HG03575 (cell line): ENCODE measurements around the gene ARMH2.
"Not testable (repeated sequence)": the region's sequence is repeated elsewhere in the genome, so short reads cannot be mapped to it uniquely, and the experiment has no call there.

ENCODE experiments used
- ATAC-seq: cut with Tn5 transposase; IDR thresholded peaks from one replicate; pipeline ENCODE4 v1.9.1; 2021; ENCODE audit not compliant: unreplicated experiment, insufficient number of reproducible peaks, low FRiP score; ENCODE audit errors: extremely low read depth

ARMH2 gene

GRCh38 chr6:24768361-24768760 is 30.4 kb downstream of the ARMH2 start:
- no peak for ATAC-seq

- no peak for ATAC-seq
Measured at GRCh38 chr6:24766680-24767462, 31.8 kb downstream of the ARMH2 start.

DNA sequence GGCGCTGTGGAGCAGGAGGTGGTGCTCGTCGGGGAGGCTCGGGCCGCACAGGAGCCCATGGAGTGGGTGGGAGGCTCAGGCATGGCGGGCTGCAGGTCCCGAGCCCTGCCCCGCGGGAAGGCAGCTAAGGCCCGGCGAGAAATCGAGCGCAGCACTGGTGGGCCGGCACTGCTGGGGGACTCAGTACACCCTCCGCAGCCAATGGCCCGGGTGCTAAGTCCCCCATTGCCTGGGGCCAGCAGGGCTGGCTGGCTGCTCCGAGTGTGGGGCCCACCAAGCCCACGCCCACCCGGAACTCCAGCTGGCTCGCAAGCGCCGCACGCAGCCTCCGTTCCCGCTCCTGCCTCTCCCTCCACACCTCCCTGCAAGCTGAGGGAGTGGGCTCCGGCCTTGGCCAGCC is 32.7 kb downstream of the ARMH2 start:
- ATAC-seq, result not testable (repeated sequence)

- ATAC-seq, result not testable (repeated sequence)
Measured at GRCh38 chr6:24764833-24765828, 33.6 kb downstream of the ARMH2 start.

- ATAC-seq, result no peak
Measured at GRCh38 chr6:24763578-24763977, 35.1 kb downstream of the ARMH2 start.

DNA sequence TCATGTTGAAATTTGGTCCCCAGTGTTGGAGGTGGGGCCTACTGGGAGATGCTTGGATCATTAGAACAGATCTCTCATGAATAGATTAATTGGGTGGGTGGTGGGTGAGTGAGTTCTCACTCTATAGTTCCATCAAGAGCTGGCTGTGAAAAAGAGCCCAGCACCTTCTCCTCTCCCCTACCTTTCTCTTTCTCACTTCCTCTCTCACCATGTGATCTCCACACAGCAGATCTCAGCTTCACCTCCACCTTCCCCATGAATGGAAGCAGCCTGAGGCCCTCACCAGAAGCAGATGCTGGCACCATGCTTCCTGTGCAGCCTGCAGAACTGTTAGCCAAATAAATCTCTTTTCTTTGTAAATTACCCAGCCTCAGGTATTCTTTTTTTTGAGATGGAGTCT is 36.9 kb downstream of the ARMH2 start:
- ATAC-seq, result no peak

GRCh38 chr6:24761193-24761835 is 37.4 kb downstream of the ARMH2 start:
- no peak for ATAC-seq

GRCh38 chr6:24760210-24760609 is 38.5 kb downstream of the ARMH2 start:
- ATAC-seq, result no peak

GRCh38 chr6:24759718-24760117 is 39.0 kb downstream of the ARMH2 start:
- ATAC-seq, result no peak

DNA sequence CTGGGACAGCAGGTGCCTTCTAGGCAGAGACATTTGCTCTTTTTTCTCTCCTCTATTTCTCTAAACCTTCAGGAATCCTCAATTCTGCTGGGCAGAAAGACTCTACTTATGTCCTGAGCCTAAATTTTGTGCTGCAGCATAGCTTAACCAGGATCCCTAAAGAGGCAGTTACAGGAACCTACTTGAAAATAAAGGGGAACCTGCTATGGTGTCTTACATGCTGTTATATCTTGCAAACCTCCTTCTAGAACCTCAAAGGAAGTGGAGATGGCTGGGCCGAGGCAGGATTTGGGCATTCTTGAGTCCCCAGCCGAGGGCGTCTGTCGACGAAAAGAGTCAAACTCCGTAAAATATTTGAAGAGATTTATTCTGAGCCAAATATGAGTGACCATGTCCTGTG is 41.1 kb downstream of the ARMH2 start:
- ATAC-seq, result no peak

GRCh38 chr6:24755279-24755678 is 43.4 kb downstream of the ARMH2 start:
- no peak for ATAC-seq

DNA sequence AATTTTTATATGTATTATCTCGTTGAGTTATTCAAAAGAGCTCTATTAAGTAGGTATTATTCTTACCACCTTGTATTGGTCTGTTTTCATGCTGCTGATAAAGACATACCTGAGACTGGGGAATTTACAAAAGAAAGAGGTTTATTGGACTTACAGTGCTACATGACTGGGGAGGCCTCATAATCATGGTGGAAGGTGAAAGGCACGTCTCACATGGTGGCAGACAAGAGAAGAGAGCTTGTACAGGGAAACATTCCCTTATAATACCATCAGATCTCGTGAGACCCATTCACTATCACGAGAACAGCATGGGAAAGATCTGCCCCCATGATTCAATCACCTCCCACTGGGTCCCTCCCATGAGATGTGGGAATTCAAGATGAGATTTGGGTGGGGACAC is 44.3 kb downstream of the ARMH2 start:
- ATAC-seq, result not testable (repeated sequence)

- no peak for ATAC-seq
Measured at GRCh38 chr6:24753545-24753944, 45.2 kb downstream of the ARMH2 start.

DNA sequence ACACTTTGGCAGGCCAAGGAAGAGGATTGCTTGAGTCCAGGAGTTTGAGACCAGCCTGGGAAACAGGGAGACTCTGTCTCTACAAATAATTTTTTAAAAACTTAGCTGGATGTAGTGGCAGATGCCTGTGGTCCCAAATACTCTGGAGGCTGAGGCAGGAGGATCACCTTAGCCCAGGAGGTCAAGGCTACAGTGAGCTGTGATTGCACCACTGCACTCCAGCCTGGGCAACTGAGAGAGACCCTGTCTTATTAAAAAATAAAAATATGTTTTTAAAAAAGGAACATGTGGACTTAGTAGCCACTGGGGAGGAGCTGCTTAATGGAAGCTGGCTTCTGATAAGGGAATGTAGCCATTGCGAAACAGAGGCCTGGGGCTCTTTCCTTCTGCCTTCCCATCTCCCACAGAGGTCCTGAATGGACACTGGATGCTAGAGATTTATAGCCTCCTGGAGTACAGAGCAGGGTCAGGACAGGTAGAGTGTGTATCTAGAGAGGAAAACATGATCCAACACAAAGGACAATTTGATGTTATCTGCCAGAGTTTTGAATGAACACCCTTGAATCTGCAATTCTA is 45.7 kb downstream of the ARMH2 start:
- no peak for ATAC-seq

DNA sequence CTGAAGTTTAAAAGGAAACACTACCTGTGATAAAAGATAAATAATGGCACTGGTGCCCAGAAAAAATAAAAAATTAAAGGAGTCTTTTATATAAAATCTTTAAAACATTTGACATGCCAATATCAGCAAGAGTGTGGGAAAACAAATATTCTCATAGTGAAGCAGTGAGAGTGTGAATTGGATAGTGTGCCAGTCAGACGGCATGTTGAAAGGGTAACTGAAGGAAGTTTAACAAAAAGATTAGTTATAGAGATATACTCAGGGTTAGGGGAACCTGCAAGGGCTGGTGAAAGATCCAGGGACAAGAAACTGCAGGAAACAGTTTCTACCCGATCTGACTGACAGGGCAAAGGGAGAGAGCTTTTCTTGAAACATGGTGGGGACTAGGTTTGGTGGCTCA is 46.2 kb downstream of the ARMH2 start:
- ATAC-seq, result no peak

- not testable (repeated sequence) for ATAC-seq
Measured at GRCh38 chr6:24750878-24751277, 47.8 kb downstream of the ARMH2 start.

GRCh38 chr6:24749297-24749696 is 49.4 kb downstream of the ARMH2 start:
- no peak for ATAC-seq
